ENCODE measurements around the gene DENND2D.
"Not testable (repeated sequence)": the region's sequence is repeated elsewhere in the genome, so short reads cannot be mapped to it uniquely, and the experiment has no call there.

Gene DENND2D

GRCh38 chr1:111221633-111222291 lies 21.3 kb upstream of the DENND2D start:
- DNase-seq, result peak in 1 of 4 experiments; percentile 30

DNA sequence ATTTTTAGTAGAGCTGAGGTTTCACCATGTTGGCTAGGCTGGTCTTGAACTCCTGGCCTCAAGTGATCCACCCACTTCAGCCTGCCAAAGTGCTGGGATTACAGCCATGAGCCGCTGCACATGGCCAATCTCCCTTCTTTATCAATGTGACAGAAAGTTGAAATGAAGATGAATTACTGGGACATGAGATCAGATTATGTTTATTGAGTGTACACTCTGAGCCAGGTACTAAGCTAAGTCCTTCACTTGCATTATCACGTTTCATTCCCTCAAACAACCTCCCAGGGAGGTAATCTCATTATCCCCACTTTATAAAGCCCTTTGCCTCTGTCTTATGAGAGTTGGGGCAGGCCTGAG lies 20.8 kb upstream of the DENND2D start:
- DNase-seq, result no peak

DNA sequence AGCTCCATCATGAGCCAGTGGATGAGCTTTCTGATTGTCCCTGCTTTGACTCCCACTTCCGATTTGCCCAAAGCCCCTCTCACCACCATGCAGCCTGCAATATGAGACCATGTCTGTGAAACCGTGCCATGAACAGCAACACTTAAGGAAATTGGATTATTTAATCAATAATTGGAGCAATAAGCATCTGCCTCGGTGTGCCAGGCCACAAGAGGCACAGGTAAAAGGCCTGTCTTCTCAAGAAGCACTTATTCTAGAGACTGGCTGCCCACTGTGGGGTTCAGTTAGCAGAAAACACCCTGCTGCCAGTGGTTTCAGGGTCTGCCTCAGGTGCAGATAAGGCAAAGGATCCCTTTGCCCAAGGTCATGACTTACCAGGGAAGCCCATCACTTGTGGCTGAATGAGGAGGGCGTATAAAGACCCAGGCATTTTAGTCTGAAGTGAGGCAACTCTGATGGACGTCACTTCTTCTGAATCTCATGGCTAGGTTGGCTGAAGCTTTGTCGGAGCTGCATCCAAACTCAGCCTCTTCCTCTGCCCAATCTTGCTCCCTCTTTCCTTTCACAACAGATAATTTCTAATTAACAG lies 19.9 kb upstream of the DENND2D start:
- DNase-seq, result no peak

DNA sequence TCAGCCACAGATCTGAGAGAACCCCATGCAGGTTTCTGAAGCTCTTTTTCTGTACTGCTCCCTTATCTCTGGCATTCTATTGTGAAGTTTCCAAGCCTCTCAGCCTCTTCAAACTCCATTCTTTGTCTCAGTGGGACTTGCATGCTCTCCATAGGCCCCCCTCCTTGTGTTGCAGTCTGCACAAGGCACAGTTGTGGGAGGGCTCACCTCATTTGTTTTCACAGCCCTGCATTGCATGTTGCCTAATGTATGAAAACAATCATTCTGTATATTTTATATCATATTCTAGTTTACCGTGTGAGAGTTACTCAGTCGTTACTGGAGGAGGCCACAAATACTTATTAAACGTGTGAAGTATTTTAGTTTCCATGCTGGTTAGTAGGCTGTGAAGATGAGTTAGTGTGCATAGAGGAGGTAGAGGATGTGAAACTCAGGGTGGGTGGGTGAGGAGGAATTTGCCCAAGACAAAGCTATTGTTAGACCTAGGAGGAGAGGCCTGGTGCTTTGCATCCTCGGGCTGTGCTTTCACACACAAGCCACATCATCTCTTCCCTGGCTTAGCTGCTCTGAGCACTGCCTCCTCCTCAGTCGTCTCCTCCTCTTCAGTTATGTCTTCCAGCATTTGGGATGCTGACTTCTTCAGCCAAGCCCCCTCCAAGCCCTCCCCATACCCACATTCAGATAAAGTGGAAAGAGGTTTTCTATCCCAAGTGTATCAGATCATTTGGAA lies 19.3 kb upstream of the DENND2D start:
- no peak for DNase-seq

DNA sequence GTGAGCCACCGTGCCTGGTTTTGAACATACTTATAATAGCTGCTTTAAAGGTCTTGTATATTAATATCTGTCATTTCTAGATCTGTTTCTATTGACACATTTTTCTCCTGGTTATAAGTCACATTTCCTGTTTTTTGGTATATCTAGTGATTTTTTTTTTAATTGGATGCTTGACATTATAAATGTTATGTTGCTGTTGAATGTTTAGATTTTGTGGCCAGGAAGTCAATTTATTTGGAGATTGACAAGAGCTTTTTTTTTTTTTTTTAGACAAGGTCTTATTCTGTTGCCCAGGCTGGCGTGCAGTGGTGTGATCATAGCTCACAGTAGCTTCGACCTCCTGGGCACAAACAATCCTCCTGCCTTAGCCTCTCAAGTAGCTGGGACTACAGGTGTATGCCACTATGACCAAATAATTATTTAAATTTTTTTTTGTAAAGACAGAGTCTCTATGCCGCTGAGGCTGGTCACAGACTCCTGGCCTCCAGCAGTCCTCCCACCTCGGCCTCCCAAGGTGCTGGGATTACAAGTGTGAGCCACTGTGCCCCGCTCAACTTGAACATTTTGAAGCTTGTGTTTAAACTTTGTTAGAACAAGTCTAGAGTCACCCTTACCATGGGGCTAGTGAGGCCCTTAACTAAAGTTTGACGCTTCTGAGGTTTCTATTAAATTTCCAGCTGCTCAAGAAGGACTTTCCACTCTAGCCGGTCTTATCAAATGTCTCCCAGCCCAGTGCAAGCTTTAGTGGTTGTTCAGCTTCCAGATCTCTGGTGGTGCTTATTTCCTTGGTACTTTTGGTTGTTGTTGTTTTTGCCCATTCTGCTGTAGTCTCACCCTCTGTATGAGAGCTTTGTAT lies 18.5 kb upstream of the DENND2D start:
- DNase-seq, result no peak

- no peak for DNase-seq
Observed at GRCh38 chr1:111217183-111217910, 16.9 kb upstream of the DENND2D start.

- DNase-seq, result no peak
Observed at GRCh38 chr1:111216751-111217150, 16.3 kb upstream of the DENND2D start.

GRCh38 chr1:111215285-111215684 lies 14.8 kb upstream of the DENND2D start:
- DNase-seq, result not testable (repeated sequence)

GRCh38 chr1:111214884-111215283 lies 14.4 kb upstream of the DENND2D start:
- peak in 2 of 4 experiments; percentile 46 to 54 for DNase-seq

DNA sequence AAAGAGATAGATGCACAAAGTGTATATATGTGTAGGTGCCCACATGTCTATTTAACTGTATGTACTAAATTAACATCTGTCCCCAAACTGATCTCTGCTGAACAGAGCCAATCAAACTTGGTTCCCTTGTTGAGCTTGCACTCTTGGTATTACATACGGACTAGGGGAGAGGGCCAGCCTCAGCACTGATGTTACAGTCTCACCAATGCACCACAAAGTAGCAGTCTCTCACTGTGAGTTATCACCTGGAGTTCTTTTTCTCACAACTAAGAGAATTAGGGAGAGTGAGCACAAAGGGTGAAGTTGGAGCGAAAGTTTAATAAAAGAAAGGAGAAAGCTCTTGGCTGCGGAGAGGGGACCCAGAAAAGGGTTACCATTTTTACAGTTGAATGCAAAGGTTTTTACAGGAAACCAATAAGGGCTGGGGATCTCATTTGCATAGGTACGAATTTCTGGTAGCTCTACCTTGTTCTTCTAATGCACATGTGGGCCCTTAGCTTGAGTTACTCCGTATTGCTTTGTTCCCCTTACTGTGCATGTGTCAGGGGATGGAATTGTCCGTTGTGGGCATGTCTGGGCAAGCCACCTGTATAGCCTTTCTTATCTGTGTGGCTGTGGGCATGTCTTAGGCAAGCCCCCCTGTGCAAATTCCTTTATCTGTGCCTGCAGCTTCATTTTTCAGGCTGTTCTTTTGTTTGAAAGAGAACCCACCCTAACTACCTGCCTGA lies 13.8 kb upstream of the DENND2D start:
- no peak for DNase-seq

DNA sequence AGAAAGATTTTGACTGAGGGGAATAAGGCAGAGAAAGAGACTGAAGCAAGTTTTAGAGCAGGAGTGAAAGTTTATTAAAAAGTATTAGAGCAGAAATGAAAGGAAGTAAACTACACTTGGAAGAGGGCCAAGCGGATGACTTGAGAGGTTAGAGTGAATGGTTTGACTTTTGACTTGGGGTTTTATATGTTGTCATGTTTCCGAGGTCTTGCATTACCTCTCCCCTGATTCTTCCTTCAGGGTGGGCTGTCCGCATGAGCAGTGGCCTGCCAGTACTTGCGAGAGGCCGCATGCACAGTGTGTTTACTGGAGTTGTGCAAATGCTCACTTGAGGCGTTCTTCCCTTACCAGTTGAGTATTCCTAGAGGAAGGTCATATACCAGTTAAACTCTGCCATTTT lies 13.0 kb upstream of the DENND2D start:
- DNase-seq, result no peak

DNA sequence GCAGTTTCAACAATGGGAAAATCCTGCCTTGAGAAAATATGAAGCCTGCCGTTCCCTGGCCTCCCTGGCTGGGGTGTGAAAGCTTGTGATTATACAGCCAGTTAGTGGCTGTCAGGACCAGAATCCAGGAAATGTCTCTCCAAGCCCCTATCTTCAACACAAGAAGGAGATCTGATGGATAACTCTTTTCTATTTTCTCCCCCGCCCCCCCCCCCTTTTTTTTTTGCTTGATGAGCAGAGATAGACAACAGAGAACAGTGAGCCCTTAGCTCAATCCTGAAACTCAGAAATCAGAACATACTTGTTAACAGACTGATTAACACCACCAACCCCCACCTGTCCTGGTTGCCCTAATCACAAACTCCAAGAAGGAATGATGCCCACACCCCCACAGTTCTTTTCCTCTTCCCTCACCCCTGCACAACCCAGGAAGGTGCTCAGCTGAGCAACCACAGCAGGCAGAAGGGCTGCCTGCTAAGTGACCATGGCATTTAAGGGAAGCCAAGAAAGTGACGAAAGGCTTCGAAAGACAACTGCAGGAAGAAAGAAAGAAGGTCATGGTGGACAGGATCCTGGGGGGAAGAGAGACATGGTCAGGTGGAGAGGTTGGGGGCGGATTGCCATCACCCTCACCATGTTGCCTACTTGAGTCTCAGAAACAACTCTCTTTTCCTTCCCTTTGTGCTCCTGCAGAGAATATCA lies 12.3 kb upstream of the DENND2D start:
- no peak for DNase-seq

DNA sequence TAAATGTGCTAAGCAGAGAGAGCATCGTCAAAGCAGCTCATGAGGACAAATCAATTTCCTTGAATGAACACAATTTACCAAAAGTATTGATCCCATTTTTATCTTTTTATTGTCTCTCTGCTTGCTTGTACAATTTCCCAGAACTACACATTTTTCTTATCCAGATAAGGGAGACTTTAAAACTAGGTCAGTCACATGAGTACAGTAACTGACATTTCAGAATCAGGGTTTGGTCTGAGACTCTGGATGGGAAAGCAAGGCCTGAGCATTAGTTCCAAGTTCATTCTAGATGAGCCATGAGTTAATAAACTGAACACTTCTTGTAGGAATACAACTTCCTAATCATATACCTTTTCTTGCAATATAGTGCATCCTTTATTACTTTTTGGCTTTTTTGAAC lies 11.5 kb upstream of the DENND2D start:
- DNase-seq, result no peak

DNA sequence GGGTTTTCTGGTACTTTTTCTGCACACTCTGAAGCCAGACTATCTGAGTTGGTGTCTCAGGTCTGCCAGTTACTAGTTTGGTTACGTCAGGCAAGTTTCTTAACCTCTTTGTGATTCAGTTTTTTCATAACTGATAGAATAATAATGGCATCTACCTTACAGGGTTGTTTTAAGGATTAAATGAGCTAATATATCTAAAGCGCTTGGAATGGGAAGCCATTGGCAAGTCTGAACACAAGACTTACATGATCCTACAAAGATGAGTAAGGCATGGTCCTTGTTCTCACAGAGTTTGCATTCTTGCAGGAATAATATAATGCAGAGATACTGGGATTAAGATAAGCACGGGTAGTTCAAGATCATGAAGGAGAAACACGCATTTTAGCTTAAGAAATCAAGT lies 9.2 kb upstream of the DENND2D start:
- DNase-seq, result no peak

- DNase-seq, result no peak
Observed at GRCh38 chr1:111208921-111209320, 8.5 kb upstream of the DENND2D start.

DNA sequence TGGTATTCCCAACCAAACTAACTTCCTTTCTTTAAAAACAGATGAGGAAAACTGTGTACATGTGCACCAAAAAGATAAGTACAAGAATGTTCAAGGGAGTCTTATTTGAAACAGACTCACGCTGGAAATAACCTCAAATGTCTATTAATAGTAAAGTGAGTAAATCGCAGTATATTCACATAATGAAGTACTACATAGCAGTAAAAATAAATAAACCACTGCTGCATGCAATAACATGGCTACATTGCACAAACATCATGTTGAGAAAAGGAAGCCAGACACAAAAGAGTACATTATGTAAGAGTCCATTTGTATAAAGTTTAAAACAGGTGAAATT lies 5.2 kb upstream of the DENND2D start:
- DNase-seq, result no peak

- DNase-seq, result no peak
Observed at GRCh38 chr1:111204983-111205713, 4.7 kb upstream of the DENND2D start.

- DNase-seq, result peak in 2 of 4 experiments; percentile 54 to 66
Observed at GRCh38 chr1:111204201-111204982, 3.9 kb upstream of the DENND2D start.

DNA sequence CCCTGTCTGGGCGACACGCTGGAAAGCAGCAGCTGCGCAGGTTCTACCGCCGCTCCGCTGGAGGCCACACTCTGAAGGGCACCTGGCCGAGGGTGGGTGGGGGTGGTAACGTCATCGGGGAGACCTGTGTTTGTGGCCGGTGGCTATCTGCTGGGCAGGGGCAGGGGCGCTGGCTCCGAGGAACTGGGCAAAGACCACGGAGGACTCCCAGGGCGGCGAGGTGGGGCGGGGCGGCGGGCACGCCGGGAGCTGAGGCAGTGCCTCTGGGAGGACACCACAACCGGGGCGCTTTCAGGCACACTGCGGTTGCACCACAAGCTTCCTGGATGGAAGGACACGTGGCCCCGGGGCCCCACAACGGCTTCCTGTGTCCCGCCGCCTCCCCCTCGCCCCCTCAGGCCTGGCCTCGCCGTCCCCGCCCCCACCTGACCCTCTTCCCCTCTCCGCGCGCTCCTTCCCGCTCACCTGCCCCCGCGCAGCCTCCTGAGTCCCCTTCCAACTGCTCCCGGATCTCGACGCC lies 3.3 kb upstream of the DENND2D start:
- DNase-seq, result peak; percentile 35 to 79 (median 58)

All from activated naive CD4-positive, alpha-beta T cell (primary cell).